GM19467 (cell line): Measurements from ENCODE around the gene SAXO1.
"Not testable (repeated sequence)": the region's sequence is repeated elsewhere in the genome, so short reads cannot be mapped to it uniquely, and the experiment has no call there.

Experiments
- ATAC-seq: cut with Tn5 transposase; IDR thresholded peaks from one replicate; pipeline ENCODE4 v1.9.1; 2021; ENCODE audit warnings: mild to moderate bottlenecking, moderate library complexity; ENCODE audit not compliant: unreplicated experiment

Gene SAXO1, protein sequence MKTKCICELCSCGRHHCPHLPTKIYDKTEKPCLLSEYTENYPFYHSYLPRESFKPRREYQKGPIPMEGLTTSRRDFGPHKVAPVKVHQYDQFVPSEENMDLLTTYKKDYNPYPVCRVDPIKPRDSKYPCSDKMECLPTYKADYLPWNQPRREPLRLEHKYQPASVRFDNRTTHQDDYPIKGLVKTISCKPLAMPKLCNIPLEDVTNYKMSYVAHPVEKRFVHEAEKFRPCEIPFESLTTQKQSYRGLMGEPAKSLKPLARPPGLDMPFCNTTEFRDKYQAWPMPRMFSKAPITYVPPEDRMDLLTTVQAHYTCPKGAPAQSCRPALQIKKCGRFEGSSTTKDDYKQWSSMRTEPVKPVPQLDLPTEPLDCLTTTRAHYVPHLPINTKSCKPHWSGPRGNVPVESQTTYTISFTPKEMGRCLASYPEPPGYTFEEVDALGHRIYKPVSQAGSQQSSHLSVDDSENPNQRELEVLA

GRCh38 chr9:19033015-19033414 is at the start of gene SAXO1:
SAXO1 (minus strand) TSS chr9:19033209; CDS start chr9:19032908, 301 bp downstream.
- no peak for ATAC-seq

GRCh38 chr9:19074836-19075235 is 41.8 kb upstream of the SAXO1 start:
- ATAC-seq: no peak

GRCh38 chr9:19074229-19074628 is 41.2 kb upstream of the SAXO1 start:
- no peak for ATAC-seq

- no peak for ATAC-seq
Observed at GRCh38 chr9:19057033-19057432, 24.0 kb upstream of the SAXO1 start.

DNA sequence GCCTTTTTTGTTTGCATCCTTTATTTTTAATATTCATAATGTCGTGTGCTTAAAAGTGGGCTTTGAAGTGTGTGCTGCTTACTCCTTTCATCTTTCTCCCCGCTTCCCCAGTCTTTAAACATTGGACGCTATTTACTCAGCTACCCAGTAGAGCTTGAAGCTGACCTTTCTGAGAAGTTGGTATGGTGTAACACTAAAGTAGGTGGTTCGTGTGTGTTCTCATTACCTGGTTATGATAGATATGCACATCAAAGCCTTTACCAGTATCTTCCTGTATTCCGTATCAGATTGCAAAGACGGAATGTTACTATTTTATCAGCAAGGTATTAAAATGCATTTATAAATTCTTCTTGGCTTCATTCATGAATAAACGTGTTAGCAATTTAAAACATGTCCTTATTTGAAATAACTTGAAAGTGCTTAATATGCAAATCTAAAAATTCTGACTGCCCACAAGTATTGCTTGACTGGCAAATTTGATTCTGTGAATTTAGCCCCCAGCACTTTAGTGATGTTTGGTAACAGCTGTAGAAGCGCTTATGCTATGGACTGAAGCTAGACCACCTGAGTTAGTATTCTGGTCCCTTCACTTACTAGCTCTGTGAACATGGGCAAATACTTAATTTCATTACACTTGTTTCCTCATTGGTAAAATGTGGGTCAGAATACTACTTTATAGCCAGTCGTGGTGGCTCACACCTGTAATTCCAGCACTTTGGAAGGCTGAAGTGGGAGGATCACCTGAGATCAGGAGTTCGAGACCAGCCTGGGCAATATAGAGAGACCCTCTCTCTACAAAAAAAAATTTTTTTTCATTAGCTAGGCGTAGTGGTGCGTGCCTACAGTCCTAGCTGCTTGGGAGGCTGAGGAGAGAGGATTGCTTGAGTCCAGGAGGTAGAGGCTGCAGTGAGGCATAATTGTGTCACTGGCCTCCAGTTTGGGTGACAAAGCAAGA is 17.9 kb upstream of the SAXO1 start:
- ATAC-seq: no peak

- no peak for ATAC-seq
Observed at GRCh38 chr9:19049917-19050636, 17.1 kb upstream of the SAXO1 start.

DNA sequence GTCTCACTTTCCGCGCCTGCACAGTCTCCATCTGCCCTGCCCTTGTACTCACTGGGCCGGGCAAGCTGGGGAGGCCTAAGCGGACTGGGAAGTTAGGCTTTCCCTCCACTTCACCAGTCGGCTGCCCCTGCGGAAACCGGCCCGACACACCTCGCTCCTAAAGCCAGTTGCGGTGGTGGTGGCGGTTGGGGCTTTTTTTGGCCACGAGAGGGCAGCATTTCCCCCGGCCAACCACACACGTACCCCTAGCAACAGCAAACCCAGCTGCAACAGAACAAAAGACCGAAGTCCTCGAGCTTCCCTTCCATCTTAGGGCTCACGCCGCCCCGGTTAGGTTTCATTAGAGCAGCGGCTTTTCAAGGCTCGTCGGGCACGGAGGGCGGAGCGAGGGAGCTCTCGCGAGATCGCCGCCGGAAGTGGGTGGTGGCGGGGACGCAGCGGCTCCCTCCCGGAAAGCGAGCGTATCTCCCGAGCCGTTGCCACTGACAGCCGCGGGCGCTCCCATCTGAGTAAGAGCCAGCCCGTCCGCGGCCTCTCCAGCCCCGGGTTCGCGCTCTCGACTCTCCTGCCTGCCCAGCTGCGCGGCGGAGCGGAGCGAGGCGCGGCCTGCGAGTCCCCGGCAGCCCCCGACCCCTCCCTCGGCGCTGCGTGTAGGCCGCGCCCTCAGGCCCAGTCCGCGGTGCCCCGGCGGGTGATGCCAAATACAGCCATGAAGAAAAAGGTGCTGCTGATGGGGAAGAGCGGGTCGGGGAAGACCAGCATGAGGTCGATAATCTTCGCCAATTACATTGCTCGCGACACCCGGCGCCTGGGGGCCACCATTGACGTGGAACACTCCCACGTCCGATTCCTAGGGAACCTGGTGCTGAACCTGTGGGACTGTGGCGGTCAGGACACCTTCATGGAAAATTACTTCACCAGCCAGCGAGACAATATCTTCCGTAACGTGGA is 16.2 kb upstream of the SAXO1 start, which contains the start of gene RRAGA:
TSS of gene RRAGA (plus strand) at position 462 of the 951 bp plus-strand sequence. CDS start at position 695, 233 bp downstream.
- ATAC-seq: peak; percentile 90

- ATAC-seq: no peak
Observed at GRCh38 chr9:19036611-19037010, 3.6 kb upstream of the SAXO1 start.

- no peak for ATAC-seq
Observed at GRCh38 chr9:19032406-19032805, 603 bp downstream of the SAXO1 start.

DNA sequence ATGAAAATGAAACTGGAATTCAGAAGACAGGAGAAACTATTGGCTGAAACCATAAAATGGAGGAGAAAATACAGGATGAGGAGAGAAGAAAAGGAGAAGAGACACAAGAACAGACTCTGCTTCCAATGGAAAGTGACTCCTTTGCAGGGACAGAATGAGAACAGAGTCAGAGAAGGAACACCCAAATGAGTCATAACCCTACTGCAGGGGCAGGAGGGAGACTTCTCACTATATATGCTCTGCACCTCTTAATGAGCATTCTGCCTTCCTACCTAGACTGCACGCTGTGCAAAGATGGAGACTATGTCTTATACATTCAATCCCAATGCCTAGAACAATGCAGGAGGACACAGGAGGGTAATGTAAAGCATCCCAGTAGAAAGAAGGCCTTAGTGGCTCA is 2.1 kb downstream of the SAXO1 start:
- ATAC-seq: no peak

- ATAC-seq: peak; percentile 68
Observed at GRCh38 chr9:19028835-19029451, 4.1 kb downstream of the SAXO1 start.

- ATAC-seq: no peak
Observed at GRCh38 chr9:19027825-19028224, 5.2 kb downstream of the SAXO1 start.

DNA sequence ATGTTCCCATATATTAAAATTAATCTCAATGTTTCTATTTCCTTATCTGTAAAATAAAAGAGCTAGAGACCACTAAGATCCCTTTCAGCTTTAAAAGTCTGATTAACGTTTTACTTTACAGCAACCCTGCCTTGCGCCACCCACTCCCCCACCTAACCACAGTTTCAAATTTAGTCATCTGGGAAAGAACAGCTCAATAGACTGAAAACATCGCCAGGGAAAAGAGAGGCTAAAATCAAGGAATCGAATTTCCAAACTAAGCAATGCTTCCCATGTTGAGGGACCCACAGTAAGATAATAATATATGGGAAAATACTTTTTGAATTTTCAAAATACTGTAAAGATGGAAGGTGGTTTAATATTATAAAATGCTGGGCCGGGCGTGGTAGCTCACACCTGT is 6.6 kb downstream of the SAXO1 start:
- no peak for ATAC-seq

- ATAC-seq: no peak
Observed at GRCh38 chr9:19023078-19023477, 9.9 kb downstream of the SAXO1 start.

DNA sequence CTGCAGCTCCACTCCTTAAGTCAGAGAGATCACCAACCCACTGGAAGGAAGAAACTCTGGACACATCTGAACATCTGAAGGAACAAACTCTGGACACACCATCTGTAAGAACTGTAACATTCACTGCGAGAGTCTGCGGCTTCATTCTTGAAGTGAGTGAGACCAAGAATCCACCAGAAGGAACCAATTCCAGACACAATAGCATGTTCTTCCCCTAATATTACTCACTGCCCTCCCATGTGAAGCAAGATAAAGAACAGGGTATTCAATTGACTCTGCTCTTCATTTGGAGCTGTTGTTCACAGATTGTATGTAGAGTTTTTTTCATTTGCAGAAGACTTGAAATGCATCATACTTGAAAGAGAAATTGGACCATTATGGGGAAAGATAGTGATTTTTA is 10.8 kb downstream of the SAXO1 start:
- ATAC-seq: no peak

GRCh38 chr9:19021649-19022048 is 11.4 kb downstream of the SAXO1 start:
- not testable (repeated sequence) for ATAC-seq

GRCh38 chr9:19020886-19021455 is 12.0 kb downstream of the SAXO1 start:
- no peak for ATAC-seq

- no peak for ATAC-seq
Observed at GRCh38 chr9:19018201-19018600, 14.8 kb downstream of the SAXO1 start.

DNA sequence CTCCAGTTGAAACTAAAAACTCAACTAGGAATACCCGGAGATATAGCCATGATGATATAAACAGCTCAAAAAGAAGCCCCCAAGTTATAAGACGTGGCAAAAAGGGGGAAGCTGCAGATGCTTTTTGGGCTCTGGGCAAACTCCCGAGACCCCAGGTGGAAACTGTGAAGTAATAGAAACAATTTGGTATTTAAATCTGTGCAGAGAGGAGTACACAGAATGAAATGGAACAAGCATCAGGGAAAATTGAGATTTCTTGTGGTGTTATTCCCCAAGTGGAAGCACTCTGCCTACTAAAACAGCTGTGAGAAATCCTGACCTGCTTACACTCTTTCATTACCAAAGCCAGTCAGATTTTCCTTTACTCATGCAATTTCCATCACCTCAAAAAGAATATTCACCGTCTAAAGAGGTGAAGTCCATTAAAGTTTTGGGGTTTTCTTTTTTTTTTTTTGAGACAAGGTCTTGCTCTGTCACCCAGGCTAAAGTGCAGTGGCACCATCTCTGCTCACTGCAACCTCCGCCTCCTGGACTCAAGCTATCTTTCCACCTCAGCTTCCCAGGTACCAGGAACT is 23.5 kb downstream of the SAXO1 start:
- ATAC-seq: no peak
